ENCODE data around the gene LGALSL. TPM values are rescaled to one million over a fixed set of nuclear protein-coding genes. Genes with fewer than 3 reads are reported as not detected.

The LGALSL gene
- total RNA-seq, result 2.7 and 2.9 TPM in 2 replicates

GRCh38 chr2:64453770-64454385, at the start of gene LGALSL:
TSS of gene LGALSL (plus strand) at chr2:64454162. CDS start at chr2:64454546, 384 bp downstream.

Other genes starting within 250 kb of the LGALSL start
- 16.2 and 25.4 TPM in 2 replicates for gene AFTPH, start 70.2 kb downstream of the LGALSL start, total RNA-seq
- gene SERTAD2, start 199.8 kb downstream of the LGALSL start, total RNA-seq, result 14.5 and 16.5 TPM in 2 replicates